ENCODE measurements around the gene SLC24A3. TPM values are rescaled to one million over a fixed set of nuclear protein-coding genes. Genes with fewer than 3 reads are reported as not detected.

SLC24A3 gene
- total RNA-seq, 1 donor from 2014 or later, result 0.21 TPM

DNA sequence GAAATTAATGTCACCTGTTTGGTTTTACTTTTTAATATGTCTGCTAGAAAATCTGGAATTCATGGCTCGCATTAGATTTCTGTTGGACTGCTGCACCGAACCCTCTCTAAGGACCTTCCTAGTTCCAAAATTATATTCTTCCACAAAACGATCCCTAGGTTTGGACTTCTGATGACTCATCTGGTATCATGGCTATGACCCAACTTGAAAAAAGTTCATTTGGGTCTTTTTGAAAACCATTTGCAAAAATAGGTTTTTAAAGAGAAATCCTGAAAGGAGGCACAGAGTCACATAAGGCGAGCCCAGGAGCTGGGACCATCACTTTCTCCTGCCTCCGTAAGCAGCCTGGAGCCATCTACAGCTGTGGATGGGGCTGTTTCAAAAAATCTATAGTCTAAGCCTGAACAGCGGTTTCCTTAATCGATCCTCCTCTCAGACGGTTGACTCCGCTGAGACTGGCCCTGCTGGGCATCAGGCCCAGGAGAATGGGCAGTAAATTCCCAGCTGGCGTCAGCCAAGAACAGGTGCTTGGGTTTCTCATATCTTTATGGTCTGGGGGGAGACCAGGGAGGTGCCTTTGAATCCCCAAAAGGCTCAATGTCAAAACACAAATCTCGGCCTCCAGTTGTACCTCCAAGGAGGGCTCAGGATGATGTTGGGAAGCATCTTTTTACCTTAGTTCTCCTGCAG lies 44.6 kb downstream of the SLC24A3 start:
- no peak overlapping the region for H3K9ac ChIP-seq
- Mint-ChIP-seq H3K9me3 (no peaks in the 10 kb centered on the region), H3K4me3 (no peak overlapping the region), H3K27me3 (ENCODE audit: insufficient read depth, low read depth) (no peaks in the 10 kb centered on the region), H3K4me1 (no peaks in the 10 kb centered on the region), H3K36me3 (no peaks in the 10 kb centered on the region), H3K27ac (peak overlapping the region; percentile 69)
- H3K4me2 ChIP-seq, result no peak overlapping the region
- H3K4me1 ChIP-seq, result no peaks in the 10 kb centered on the region
- no peaks in the 10 kb centered on the region for H3K9me3 ChIP-seq (ENCODE audit: low read depth)
- H3K36me3 ChIP-seq, result no peaks in the 10 kb centered on the region
- no peak for DNase-seq (ENCODE audit: low spot score)
- no peaks in the 10 kb centered on the region for H4K20me1 ChIP-seq (ENCODE audit: low read depth)
- H3F3A ChIP-seq (ENCODE audit: low read depth), result no peaks in the 10 kb centered on the region
- H3K27ac ChIP-seq, result no peak overlapping the region
- no peaks in the 10 kb centered on the region for H3K79me2 ChIP-seq (ENCODE audit: low read depth)
- H3K27me3 ChIP-seq, result no peaks in the 10 kb centered on the region
- TF ChIP-seq EZH2phosphoT487 (IDR thresholded peaks at IDR 0.05) (no peak), EZH2 (IDR thresholded peaks at IDR 0.05) (no peak)
- TF ChIP-seq, protein P1, sequence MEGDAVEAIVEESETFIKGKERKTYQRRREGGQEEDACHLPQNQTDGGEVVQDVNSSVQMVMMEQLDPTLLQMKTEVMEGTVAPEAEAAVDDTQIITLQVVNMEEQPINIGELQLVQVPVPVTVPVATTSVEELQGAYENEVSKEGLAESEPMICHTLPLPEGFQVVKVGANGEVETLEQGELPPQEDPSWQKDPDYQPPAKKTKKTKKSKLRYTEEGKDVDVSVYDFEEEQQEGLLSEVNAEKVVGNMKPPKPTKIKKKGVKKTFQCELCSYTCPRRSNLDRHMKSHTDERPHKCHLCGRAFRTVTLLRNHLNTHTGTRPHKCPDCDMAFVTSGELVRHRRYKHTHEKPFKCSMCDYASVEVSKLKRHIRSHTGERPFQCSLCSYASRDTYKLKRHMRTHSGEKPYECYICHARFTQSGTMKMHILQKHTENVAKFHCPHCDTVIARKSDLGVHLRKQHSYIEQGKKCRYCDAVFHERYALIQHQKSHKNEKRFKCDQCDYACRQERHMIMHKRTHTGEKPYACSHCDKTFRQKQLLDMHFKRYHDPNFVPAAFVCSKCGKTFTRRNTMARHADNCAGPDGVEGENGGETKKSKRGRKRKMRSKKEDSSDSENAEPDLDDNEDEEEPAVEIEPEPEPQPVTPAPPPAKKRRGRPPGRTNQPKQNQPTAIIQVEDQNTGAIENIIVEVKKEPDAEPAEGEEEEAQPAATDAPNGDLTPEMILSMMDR (IDR thresholded peaks at IDR 0.05), result no peak
- no peak overlapping the region for H3K4me3 ChIP-seq
- H2AFZ ChIP-seq (replicated peaks), result no peak overlapping the region

DNA sequence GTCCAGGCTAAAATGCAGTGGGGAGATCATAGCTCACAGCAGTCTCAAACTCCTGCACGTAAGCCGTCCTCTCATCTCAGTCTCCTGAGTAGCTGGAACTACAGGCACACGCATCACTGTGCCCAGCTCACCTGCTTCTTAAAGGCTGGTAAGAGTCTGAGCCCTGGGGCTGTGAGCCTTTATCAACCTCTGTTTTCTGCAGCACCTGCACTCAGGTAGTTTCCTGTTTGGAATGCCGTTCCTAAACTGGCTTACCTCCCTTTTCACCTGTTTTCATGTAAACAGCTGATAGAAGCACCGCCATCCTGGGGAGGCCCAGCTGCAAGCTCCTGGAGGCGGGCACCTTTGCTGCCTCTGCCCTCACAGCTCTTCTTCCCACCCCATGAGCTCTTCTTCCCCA lies 45.4 kb downstream of the SLC24A3 start:
- Histone ChIP-seq H3F3A (ENCODE audit: low read depth) (no peaks in the 10 kb centered on the region), H3K4me1 (no peaks in the 10 kb centered on the region), H3K9me3 (ENCODE audit: low read depth) (no peaks in the 10 kb centered on the region), H3K27me3 (no peaks in the 10 kb centered on the region), H3K27ac (no peak overlapping the region), H3K79me2 (ENCODE audit: low read depth) (no peaks in the 10 kb centered on the region), H3K9ac (no peak overlapping the region), H3K4me2 (no peak overlapping the region), H3K4me3 (no peak overlapping the region), H3K36me3 (no peaks in the 10 kb centered on the region), H4K20me1 (ENCODE audit: low read depth) (no peaks in the 10 kb centered on the region), H2AFZ (replicated peaks) (no peak overlapping the region)
- H3K36me3 Mint-ChIP-seq, result no peaks in the 10 kb centered on the region
- H3K27ac Mint-ChIP-seq, result no peak overlapping the region
- TF ChIP-seq, protein P1 (IDR thresholded peaks at IDR 0.05), result no peak
- TF ChIP-seq EZH2phosphoT487 (IDR thresholded peaks at IDR 0.05) (no peak), EZH2 (IDR thresholded peaks at IDR 0.05) (no peak)
- no peaks in the 10 kb centered on the region for H3K4me1 Mint-ChIP-seq
- H3K4me3 Mint-ChIP-seq, result no peak overlapping the region
- no peak for DNase-seq (ENCODE audit: low spot score)
- no peaks in the 10 kb centered on the region for H3K9me3 Mint-ChIP-seq
- H3K27me3 Mint-ChIP-seq (ENCODE audit: insufficient read depth, low read depth), result no peaks in the 10 kb centered on the region

DNA sequence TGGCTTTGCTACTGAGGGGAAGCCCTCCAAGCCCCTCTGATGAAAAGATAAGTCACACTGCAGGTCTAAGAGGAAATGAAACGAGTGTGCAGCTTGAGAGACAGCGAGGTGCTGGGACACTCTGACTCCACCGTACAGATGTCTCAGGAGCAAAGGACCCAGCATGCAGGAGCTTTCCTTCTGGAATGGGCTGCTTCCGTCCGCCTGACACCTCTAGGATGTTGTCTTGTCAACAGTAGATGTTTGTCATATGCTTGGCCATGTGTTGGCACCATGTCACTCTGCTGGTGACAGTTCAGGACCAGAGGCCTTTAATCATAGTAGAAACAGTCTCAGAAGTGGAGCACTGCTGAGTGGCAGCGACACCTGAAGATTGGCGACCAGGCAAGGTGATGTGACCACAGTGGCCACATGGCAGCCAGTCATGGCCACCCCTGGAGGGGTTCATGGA lies 46.7 kb downstream of the SLC24A3 start:
- Histone ChIP-seq H3K36me3 (no peaks in the 10 kb centered on the region), H3K79me2 (ENCODE audit: low read depth) (no peaks in the 10 kb centered on the region), H3F3A (ENCODE audit: low read depth) (no peaks in the 10 kb centered on the region), H3K4me3 (no peak overlapping the region), H3K4me1 (no peaks in the 10 kb centered on the region), H3K4me2 (no peak overlapping the region), H3K27me3 (no peaks in the 10 kb centered on the region), H3K27ac (no peak overlapping the region), H3K9ac (no peak overlapping the region), H2AFZ (replicated peaks) (no peak overlapping the region), H4K20me1 (ENCODE audit: low read depth) (no peaks in the 10 kb centered on the region), H3K9me3 (ENCODE audit: low read depth) (no peaks in the 10 kb centered on the region)
- Mint-ChIP-seq H3K4me1 (peaks cover 2% of the 10 kb centered on the region), H3K27ac (peak overlapping the region; percentile 29), H3K36me3 (no peaks in the 10 kb centered on the region), H3K4me3 (no peak overlapping the region), H3K27me3 (ENCODE audit: insufficient read depth, low read depth) (no peaks in the 10 kb centered on the region), H3K9me3 (no peaks in the 10 kb centered on the region)
- no peak for DNase-seq (ENCODE audit: low spot score)
- TF ChIP-seq, protein P1 (IDR thresholded peaks at IDR 0.05), result no peak
- no peak for TF ChIP-seq EZH2 (IDR thresholded peaks at IDR 0.05)
- TF ChIP-seq EZH2phosphoT487 (IDR thresholded peaks at IDR 0.05), result no peak
